Islet of Langerhans (tissue), 1 donor: ENCODE results near the gene HNRNPUL1.
"Not testable (repeated sequence)": the region's sequence is repeated elsewhere in the genome, so short reads cannot be mapped to it uniquely, and the experiment has no call there.

Source experiments
- FAIRE-seq: peaks from one replicate; lab custom pipeline; 2011; peaks lifted over from hg19 to GRCh38; lab: Jason Lieb, UNC

Gene HNRNPUL1

DNA sequence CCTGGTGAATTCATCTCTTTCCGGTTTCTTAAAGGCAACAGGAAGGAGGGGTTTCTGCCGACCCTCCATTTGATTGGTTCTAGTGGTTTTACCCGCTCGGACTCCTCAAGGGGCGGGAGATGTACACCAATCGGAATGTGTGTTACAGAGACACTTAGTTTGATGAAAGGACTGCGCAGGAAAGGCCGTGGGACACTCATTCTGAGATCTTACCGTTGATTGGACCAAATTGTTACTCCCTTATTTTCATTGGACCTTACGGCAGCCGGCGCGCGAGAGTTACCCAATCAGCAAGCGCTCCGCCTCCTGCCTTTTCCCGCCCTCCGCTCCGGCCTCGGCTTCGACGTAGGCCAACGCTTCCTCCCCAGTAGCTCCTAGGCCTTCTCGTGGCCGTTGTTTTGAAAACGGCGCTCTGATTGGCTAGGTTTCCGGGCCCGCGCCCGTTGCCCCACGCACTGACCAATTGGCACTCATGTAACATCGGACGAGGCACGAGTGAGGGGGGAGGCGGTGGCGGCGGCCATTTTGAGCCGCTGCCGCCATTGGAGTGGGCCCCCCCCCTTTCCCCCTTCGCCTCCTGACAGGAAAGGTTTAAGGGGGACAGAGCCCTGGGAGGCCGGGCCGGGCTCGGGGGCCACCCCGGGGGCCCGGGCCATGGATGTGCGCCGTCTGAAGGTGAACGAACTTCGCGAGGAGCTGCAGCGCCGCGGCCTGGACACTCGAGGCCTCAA lies at the start of gene HNRNPUL1:
Gene HNRNPUL1 (plus strand): TSS at position 523 of the 731 bp plus-strand sequence. CDS start 132 bp downstream, at position 655.
- FAIRE-seq = peak; percentile 99

DNA sequence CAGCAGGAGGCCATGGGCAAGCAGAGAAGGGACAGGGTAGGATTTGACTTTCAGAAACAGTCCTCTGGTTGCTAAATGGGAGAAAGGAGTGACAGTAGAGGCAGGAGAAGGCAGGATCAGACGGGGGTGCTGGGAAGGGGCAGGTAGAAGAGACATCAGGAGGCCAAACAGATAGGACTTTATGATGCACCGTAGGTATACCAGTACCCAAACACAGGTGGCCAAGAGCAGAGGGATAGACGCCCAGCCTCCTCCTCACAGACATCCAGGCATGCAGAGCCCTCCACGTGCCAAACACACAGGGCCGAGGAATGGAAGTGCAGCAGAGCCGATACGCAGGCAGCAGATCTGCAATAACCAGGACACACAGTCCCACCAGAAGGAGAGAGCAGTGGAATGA lies 46.4 kb upstream of the HNRNPUL1 start:
- no peak for FAIRE-seq

DNA sequence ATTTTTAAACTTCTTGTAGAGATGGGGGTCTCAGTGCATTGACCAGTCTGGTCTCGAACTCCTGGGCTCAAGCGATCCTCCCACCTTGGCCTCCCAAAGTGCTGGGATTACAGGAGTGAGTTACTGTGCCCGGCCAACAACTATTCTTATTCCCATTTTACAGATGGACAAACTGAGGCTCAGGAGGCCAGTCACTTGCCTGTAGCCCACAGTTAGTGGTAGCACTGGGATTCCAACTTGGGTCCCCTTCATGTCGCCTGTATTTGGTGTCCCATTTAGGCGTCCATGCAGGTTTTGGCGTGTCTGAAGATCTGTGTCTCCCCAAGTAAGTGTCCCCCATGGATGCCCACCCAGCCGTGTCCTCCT lies 45.9 kb upstream of the HNRNPUL1 start:
- FAIRE-seq = no peak

DNA sequence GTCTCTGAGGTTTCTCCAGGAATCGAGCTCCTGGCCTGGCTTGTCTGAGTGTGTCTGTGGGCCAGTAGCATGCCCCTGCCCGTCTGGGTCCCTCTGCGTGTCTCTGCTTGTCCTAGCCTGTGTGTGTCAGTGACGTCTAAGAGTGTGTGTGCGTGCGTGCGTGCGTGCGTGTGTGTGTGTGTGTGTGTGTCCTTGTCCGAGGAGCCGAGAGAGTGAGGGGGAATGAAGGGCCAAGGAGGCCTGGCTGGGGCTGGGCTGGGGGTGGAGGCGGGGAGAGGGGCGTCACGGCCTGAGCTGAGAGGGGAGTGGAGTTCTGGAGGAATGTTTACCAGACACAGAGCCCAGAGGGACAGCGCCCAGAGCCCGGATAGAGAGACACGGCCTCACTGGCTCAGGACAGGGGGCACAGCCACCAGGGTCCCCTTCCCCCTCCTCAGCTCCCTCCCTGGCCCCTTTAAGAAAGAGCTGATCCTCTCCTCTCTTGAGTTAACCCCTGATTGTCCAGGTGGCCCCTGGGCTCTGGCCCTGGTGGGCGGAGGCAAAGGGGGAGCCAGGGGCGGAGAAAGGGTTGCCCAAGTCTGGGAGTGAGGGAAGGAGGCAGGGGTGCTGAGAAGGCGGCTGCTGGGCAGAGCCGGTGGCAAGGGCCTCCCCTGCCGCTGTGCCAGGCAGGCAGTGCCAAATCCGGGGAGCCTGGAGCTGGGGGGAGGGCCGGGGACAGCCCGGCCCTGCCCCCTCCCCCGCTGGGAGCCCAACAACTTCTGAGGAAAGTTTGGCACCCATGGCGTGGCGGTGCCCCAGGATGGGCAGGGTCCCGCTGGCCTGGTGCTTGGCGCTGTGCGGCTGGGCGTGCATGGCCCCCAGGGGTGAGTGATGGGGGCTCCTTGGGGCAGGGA lies 45.3 kb upstream of the HNRNPUL1 start, which contains the start of gene AXL:
Gene AXL (plus strand): TSS at position 609 of the 893 bp plus-strand sequence. CDS start 170 bp downstream, at position 779.
- FAIRE-seq = no peak

DNA sequence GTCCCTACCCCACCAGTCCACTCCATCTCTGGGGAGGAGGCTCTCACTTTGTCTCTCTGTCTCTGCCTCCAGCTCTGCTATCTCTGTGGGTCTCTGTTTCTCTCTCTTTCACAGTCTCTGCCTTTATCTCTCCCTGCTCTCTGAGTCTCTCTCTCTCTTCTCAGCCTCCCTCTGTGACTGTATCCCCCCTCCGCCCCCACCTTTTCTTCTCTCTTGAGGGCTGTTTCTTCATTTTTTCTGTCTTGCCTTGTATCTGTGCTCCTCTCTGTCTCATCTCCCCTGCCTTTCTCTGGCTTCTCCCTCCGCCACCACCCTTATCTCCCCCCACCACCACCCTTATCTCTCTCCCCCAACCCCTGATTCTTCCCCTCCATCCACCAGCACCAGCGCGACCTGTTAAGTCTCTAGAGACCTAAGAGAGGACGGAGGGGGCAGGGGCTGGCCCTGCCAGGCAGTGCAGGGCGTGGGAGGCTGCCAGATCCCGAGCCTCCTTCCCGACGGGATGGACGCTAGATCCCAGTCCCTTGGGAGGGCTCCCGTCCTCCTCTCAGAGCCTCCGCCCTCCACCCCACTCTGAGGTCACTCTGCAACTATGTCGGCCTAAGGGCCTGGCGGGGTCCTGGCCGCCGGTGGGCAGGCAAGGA lies 44.1 kb upstream of the HNRNPUL1 start:
- no peak for FAIRE-seq

DNA sequence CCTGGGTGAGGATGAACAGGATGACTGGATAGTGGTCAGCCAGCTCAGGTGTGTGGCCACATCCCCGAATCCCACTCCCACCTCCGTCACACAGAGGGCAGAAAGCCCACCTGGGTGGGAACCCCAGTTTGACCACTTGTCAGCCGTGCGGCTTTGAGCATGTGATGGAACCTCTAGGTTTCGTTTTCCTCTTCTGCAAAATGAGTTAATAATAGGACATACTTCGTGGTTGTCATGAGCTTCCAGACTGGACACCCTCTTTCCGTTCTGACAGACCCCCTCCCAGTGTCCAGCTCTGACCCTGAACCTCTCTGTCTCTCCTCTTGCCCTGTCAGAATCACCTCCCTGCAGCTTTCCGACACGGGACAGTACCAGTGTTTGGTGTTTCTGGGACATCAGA lies 43.4 kb upstream of the HNRNPUL1 start:
- FAIRE-seq = no peak

DNA sequence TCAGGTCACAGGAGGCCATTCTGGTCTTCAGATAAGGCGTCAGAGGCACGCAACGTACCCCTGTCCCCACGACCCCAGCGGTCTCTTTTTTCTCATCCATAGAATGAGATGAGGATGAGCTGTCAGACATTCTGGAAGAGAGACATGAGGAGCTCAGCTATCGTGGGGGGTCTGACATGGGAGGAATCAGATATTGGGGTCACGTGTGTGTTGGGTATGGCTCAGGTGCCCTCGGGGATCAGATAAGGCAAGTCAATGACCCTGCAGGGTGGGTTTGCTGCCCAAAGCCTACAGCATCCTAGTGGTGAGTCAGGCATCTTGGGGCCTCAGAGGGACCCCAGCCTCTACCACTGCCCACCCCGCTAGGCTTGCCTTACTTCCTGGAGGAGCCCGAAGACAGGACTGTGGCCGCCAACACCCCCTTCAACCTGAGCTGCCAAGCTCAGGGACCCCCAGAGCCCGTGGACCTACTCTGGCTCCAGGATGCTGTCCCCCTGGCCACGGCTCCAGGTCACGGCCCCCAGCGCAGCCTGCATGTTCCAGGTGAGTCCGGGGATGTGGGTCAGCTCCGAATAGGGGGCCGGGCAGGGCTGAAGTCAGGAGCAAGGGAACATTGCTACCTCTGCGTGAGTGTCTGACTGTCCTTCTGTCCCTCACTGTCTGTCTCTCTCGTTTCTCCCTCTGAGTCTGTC lies 42.5 kb upstream of the HNRNPUL1 start:
- FAIRE-seq = no peak

DNA sequence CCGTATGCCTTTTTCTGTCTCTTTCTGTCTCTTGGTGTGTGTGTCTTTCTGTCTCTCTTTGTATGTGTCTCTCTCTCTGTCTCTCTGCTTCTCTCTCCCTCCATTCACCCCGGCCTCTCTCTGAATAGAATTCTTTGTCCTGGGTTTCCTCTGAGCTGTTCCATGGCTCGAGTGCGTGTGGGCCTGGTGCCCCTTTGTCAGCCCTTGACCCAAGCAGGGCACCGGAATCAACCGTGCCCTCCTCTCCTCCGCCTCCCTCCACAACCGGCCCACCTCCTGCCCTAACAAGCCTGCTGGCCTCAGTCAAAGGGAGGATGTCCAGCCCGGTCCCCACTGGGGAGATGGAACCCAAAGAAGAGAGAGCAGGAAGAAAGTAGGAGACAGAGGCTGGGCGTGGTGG lies 41.9 kb upstream of the HNRNPUL1 start:
- no peak for FAIRE-seq

DNA sequence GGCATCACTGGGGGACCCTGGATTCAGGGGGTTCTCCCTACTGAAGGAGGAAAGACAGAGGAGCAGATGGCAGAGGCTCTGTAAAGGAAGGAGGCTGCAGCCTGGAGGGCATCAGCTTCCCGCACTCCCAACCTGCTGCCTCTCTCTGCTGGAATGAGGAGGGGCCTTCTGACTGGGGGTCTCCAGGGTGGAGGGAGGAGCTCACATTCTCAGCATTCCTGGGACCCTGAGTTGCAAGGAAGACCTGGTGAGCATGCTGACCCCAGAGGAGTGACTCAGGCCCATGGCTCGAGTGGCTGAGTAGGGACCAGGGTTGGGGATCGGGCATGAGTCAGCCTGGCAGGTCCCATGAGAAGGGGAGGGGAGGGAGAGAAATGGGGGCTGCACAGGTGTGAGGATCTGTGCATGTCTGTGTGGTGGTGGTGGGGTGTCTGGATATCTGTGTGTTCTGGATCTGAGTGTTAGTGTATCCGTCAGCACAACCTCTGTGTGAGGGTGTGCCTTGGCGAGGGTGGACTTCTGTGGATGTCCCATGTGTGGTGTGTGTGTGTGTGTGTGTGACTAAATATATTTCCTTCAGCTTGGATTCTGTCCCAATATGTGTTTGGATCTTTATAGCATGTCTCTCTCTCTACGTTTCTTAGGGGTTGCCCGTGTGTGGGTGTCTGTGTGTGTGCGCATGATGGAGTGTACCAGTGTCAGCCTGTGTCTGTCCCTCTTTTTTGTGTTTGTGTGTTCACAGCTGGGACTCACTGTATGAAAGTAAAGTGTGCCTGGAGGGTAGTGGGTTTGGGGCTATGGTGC lies 40.5 kb upstream of the HNRNPUL1 start:
- FAIRE-seq = no peak

DNA sequence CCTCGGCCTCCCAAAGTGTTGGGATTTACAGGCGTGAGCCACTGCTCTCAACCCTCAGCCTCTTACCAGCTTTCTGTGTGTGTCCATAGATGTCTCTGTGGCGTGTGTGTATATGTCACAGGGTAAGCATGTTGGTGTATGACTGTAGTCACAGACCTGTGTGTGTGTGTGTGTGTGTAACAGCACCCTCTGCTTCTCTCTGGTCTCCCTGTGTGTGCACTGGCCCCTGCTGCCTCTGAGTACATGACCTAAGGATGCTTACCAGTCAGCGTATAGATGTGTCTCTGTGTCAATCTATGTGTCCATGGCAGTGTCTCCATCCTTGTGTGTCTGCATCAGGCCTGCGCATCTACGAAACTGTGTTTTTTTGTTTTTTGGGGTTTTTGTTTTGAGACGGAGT lies 39.5 kb upstream of the HNRNPUL1 start:
- FAIRE-seq = no peak

DNA sequence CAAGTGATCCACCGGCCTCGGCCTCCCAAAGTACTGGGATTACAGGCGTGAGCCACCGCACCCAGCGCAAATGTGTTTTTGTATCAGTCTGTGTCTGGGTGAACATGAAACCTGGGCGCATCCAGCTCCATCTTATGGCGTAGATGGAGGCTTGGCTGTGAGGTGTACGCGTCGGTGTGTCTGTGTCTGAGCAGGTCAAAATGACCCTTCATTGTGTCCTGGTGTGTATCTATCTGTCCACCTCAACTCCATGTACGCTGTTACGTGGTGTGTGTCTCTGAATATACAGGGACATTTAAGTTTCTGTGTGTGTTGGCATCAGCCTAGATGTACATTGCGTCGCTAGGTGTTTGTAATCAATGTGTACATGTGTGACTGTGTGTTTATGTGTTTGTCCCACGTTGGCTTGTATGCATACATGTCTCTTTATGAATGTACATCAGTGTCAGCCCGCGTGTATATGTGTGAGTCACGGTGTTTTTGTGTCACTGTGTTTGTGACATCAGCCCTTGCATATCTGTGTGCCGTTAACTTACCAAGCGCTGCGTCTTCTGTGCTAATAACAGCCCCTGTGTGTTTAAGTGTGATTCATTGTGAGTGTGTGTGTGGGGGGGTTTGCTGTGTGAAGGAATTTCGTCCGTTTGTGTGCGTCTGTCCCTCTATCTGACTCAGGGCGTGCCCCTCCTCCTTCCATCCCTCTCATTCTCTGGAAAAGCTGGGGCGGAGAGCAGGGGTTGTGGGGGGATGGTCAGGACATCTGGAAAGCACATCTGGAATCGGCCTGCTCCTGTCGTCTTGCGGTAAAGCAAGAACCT lies 38.7 kb upstream of the HNRNPUL1 start:
- no peak for FAIRE-seq

DNA sequence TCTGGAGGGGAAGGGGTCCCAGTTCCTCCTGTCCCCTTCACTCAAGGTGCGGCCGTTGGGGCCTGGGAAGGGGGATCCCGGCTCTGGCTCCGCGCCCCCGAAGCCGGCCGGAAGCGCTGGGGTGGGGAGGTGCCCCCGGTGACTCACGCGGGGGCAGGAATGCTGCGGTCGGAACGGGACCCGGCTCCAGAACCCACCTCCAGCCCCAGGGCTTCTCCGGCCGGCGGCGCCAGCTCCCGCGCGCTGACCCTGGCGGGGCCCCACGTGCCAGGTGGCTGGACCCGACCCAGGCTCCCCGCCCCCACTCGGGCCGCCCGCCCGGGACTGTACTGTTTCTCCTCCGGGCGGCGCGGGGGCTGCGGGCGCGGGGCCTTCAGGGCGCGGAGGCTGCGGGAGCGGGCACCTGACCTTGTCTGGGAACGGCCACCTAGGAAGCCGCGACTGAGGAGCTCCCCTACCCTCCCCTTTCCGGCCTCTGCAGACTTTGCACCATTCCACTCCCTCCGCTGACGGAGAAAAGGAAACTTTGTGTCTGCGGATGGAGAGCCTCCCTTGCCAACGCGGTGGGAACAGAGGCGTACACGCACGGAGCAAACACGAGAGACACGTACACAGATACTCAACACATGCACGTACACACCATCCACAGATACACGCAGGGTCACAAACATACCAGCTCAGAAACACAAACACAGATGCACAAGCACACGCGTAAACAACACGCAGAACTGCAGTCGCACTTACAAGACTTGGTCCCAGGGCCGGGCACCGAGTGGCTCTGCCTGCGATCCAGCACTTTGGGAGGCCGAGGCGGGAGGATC lies 37.9 kb upstream of the HNRNPUL1 start:
- no peak for FAIRE-seq

DNA sequence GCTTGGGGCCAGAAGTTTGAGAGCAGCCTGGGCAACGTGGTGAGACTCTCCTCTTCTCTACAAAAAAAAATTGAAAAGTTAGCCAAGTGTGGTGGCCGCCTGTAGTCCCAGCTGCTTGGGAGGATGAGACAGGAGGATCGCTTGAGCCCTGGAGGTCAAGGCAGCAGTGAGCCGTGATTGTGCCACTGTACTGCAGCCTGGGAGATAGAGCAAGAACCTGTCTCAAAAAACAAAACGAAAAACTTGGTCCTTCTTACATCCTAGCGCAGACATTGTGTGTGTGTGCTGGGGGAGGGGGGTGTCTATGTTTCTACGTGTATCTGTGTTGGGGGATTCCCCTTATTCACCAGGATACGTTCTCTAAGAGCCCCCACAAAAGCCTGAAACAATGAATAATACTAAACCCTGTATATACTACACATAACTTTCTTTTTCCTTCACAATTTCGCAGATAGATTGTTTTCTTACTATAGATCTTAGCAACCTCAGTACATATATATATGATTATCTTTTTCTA lies 37.2 kb upstream of the HNRNPUL1 start:
- no peak for FAIRE-seq

DNA sequence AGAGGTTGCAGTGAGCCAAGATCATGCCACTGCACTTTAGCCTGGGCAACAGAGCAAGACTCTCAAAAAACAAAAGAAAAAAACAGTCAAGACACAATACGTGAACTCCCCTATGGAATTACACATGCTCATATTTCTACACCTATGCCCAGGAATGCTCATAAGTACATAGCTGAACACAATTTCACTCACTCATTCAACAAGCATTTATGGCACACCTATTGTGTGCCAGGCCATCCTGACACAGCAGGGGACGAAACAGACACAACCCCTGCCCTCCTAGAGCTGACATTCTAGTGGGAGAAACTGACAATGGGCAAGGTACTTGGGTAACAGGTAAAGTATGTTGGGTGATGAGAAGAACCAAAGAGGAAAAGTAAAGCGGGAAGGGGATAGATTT lies 35.7 kb upstream of the HNRNPUL1 start:
- FAIRE-seq = no peak

DNA sequence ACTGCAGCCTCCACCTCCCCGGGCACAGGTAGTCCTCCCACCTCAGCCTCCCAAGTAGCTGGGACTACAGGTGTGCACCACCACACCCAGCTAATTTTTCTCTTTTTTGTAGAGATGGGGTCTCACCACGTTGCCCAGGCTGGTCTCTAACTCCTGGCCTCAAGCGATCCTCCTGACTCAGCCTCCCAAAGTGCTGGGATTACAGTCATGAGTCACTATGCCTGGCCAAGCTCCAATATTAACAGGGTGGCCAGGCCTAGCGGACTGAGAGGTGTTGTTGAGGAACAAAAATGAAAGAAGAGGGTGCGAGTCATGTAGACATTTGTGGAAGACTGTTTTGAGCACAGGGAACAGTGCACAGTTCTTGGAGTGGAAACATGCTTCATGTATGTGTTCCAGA lies 34.8 kb upstream of the HNRNPUL1 start:
- FAIRE-seq = not testable (repeated sequence)

DNA sequence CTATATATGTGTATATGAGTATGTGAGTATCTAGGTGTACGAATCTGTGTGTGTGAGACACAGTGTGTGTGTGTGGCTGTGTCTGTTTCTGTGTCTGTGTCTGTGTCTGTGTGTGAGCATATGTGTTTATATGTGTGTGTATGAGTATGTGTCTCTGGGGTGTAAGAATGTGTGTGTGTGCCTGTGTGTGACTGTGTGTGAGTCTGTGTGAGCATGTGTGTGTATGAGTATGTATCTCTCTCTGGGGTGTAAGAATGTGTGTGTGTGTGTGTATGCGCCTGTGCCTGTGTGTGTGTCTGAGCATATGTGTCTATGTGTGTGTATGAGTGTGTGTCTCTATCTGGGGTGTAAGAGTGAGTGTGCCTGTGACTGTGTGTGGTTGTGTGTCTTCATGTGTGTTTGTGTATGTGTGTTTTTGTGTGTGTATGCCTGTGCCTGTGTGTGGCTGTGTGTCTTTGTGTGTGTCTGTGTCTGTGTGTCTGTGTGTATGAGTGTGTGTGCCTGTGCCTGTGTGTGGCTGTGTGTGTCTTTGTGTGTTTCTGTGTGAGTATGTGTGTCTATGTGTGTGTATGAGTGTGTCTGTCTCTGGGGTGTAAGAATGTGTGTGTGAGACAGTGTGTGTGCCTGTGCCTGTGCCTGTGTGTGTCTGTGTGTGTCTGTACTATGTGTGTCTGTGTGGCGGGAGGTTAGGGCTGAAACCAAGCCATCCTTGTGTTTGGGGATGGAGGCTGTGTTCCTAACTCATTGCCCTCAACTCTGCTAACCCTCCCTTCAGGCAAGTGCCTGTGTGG lies 33.9 kb upstream of the HNRNPUL1 start:
- no peak for FAIRE-seq

DNA sequence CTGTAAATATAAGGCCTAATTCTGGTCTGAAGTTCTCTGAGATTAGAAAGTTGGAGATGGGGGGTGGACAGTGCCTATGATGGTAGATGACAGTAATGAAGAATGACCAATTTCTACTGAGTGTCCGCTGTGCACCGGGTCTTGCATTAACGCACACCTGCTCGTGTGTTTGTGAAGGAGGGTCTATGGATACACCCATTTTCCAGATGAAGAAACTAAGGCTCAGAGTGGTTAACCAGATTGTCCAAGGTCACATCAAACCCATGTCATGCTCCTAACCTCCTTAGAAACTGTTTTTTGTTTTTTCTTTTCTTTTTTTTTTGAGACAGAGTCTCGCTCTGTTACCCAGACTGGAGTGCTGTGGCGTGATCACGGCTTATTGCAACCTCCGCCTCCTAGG lies 31.5 kb upstream of the HNRNPUL1 start:
- no peak for FAIRE-seq

DNA sequence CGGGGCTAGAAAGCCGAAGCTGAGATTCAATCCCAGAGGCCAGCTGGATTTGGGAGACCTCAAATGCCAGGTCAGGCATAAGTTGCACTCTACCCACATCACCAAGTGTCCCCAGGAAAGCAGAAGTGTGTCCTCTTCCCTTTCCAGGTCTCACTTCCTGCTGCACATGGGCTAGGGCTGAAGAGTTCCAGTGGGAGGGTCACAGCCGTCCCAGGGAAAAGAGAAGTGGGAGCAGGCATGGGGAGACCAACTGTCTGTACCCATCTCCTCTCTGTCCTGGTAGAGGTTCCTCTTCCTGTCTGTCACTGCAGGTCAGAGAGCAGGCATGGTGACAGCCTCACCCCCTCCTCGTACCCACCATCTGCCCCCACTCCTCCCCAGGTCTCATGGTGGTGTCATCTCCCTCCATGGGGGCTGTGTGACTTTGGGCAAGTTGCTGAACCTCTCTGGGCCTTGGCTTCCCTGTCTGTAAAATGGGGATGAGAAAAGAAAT lies 30.4 kb upstream of the HNRNPUL1 start:
- FAIRE-seq = no peak
